GM18907 (cell line): ENCODE measurements around the gene TRAPPC2L.
"Not testable (repeated sequence)": the region's sequence is repeated elsewhere in the genome, so short reads cannot be mapped to it uniquely, and the experiment has no call there.

Experiments used
- ATAC-seq: cut with Tn5 transposase; IDR thresholded peaks from one replicate; pipeline ENCODE4 v1.9.1; 2021; ENCODE audit warnings: mild to moderate bottlenecking, moderate library complexity; ENCODE audit not compliant: unreplicated experiment

TRAPPC2L gene

DNA sequence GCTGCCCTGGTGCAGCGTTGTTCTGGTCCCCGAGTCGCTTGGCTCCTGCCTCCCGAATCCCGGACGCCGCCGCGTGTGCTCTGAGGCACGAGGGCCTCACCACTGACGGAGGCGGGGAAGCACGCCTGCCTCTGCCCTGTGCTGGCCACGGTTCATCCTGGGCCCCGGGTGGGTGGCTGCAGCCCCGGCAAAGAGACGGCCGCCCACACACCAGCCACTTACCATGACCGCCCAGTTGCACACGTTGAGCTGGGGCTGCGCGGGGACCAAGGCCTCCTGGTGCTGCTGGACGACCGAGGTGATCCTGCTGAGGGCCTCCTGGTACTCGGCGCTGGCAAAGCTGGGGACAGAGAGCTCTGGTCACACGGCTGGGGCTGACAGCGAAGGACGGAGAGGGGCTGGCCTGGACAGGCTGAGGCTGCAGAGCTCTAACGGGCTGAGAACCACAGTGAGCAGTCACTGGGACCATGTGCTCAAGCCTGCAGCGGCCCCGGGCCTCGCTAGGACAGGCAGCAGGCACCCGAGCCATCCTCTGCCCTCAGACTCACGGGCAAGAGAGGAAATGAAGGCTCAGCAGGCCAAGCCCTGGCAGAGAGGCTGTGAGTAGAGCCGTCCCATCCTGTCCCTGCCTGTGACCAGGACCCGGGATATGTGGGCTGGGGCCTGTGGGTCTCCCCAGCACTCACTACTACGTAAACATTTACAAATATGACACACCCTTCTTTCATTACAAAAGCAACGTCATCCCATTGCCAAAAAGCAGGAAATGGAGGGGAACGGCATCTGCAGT lies 38.9 kb upstream of the TRAPPC2L start:
- no peak for ATAC-seq

- no peak for ATAC-seq
Measured at GRCh38 chr16:88818575-88818874, 38.4 kb upstream of the TRAPPC2L start.

DNA sequence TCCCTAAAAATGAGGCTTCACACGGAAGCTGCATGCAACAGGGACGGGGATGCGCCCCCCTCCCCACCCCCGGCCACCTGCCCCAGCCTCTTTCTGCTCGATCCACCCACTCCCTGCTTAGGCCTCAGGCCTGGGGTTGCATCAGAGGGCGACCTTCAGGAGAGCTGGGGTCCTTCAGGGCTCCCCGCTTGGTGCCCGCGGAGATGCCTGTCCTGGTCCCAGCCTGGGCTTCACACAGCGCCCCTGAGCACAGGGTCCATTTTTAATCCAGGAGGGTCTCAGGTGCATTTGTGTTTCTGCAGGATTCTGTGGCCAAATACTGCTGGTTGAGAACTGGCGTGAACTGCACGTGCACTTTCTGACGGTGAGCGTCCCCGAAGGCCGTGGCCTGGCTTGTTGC lies 37.8 kb upstream of the TRAPPC2L start:
- no peak for ATAC-seq

- no peak for ATAC-seq
Measured at GRCh38 chr16:88820385-88821025, 36.4 kb upstream of the TRAPPC2L start.

DNA sequence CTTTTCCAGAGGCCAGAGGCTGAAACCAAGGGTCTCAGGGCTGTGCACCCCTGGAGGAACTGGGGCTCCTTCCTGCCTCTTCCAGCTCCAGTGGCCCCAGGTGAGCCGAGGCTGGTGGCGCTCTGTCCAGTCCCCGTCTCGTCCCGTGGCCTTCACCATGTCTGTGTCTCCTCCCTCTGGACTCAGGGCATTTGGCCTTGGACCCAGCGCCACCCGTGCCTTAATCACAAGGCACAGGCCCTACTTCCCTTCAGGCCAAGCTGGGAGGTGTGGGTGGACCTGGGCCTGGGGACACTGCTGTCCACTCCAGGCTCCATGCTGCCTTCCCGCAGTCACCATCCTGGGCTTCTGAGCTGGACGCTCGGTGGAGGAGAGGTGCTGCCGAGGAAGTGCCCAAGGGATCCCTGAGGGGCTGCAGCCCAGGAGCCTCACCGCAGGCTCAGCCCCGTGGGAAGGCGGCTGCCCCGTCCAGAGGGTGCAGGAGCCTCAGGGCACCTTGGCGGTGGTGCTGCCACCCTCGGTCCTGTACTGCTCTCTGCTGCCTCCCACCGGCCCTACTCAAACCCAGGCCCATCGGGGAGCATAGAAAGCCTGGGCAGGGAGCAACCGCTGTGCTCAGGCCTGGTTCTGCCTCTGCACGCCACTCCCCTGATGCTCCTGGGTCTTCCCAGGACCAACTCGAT lies 35.6 kb upstream of the TRAPPC2L start:
- no peak for ATAC-seq

GRCh38 chr16:88822281-88823040 lies 34.5 kb upstream of the TRAPPC2L start:
- no peak for ATAC-seq

DNA sequence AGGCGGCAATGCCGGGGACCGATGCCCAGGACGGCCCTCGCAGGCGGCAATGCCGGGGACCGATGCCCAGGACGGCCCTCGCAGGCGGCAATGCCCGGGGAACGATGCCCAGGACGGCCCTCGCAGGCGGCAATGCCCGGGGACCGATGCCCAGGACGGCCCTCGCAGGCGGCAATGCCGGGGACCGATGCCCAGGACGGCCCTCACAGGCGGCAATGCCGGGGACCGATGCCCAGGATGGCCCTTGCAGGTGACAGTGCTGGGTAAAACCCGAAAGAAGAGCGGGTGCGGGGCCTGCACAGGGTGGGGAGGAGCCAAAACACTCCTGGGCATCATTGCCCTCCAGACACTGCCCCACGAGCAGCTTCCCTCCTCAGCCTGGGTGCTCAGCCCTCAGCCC lies 33.3 kb upstream of the TRAPPC2L start:
- not testable (repeated sequence) for ATAC-seq

DNA sequence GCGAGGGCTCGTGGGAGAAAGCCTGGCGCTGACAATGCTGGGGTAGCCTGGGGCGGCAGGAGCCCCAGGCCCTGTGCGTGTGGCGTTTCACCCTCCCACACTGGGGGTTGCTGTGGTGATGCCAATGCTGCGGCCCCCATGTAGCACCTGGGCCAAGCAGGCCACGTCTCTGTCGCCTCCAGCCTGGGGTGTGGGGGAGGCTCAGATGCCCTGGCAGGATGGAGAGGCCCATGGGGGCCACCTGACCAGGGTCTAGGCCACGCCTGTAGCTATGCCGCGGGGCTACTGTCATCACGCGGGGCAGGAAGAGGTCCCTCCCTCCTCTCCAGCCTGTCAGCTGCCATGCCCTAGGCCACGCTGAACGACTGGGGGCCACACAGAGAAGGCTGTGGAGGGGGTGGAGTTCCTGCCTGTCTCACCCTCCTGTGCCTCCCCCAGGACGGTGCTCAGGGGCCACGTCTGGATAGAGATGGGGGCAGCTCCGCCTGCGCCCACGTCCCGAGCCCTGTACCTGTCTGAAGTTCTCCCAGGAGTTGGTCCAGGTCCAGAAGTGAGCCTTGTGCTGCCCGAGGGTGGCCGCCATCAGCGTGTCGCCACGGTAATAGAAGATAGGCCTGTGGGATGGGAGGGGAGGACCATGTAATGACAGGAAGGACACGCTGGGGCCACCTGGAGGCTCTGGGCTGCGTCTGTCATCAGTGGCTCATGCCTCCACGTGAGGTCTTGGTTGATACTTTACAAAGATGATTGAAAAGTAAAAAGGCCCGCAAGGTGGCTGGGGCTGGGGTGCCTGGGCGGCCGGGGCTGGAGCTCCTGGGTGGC lies 32.5 kb upstream of the TRAPPC2L start:
- ATAC-seq = no peak

GRCh38 chr16:88825146-88825545 lies 31.8 kb upstream of the TRAPPC2L start:
- no peak for ATAC-seq

DNA sequence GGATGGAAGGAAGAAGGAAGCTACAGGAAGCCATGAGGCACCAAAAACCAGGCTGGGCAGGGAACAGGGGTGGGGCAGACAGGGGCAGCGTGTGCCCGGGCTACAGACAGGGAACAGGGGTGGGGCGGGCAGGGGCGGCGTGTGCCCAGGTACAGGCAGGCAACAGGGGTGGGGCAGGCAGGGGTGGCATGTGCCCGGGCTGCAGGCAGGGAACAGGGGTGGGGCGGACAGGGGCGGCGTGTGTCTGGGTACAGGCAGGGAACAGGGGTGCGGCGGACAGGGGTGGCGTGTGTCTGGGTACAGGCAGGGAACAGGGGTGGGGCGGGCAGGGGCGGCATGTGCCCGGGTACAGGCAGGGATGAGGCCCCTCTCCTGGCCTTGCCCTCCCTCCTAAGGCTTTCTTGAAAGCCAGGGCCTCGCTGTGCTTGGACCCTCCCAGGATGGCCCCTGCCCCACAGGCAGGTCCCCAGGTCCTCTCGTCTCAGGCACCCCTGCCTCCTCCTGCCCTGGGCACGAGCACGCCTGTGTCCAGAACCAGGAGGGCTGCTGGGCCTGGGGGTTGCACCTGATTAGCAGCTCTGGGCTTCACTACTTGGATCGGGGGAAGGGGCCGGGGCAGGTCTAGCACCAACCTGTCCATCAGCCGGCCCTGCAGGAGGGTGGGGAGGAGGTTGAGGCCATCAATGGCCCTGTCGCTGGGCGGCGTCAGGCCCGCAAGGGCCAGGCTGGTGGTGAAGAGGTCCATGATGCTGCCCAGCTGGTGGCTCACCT lies 30.7 kb upstream of the TRAPPC2L start:
- no peak for ATAC-seq

DNA sequence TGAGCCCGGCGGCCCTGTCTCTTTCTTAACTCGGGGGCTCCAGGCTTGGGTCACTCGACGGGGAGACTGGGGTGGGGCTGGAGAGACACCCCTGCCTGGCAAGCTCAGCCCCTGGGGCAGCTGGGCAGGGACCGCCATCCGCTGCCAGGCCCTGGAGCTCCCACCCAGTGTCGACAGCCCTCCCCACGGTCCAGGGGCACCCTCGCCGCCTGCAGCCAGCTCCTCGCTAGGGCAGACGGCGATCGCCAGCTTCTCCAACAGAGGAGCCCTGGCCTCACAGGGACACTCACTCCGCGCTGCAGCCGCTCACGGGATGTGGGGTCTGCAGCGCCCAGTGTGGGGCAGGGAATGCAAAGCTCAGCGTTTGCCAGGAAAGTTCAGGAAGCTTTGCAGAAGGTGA lies 29.2 kb upstream of the TRAPPC2L start:
- ATAC-seq = no peak

DNA sequence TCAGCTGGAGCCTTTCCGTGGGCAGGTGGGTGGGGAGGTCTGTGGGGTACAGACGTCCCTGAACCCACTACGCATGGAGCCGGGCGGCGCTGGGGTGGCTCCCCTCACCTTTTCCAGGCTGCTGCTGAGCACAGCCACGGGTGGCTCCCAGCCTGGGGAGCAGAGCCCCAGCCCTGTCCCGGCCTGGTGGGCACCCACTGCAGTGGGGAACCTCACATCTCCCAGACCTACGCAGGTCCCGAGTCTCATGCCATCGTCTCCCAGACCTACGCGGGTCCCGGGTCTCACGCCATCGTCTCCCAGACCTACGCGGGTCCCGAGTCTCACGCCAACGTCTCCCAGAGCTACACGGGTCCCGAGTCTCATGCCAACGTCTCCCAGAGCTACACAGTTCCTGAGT lies 28.2 kb upstream of the TRAPPC2L start:
- no peak for ATAC-seq

DNA sequence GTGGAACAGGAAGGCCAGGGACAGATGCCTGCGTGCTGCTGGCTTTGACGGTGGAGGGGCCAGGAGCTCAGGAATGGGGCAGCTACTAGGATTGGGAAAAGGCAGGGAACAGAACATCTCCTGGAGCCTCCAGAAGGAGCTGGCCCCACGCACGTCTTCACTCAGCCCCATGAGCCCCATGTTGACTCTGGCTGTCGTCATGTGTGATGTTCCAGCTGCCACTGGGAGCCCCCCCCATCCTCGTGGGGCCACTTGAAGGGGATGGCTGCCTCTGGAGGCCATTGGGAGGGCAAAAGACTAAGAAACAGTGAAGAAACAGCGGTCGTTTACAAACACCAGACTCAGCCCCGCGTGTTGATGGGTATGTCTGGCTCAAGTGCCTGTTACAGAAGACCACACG lies 26.7 kb upstream of the TRAPPC2L start:
- ATAC-seq = no peak

GRCh38 chr16:88830783-88831182 lies 26.1 kb upstream of the TRAPPC2L start:
- no peak for ATAC-seq

DNA sequence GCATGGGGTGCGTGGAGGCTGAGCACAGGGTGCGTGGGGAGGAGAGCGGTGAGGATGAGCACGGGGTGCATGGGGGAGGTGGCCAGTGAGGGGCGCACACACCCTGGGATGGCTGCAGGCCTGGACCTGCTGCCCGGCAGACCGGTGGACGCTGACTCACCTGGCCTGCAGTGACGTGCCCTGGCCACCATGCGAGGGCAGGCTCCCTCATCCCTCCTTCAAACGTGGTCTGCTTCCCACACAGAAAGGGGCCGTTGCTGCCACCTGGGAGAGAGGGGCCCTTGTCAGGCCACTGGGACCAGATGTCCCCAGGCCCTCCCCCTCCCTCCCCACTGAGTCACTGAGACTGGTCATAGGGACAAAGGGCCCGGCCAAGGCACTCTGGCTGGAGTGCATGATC lies 25.1 kb upstream of the TRAPPC2L start:
- no peak for ATAC-seq

DNA sequence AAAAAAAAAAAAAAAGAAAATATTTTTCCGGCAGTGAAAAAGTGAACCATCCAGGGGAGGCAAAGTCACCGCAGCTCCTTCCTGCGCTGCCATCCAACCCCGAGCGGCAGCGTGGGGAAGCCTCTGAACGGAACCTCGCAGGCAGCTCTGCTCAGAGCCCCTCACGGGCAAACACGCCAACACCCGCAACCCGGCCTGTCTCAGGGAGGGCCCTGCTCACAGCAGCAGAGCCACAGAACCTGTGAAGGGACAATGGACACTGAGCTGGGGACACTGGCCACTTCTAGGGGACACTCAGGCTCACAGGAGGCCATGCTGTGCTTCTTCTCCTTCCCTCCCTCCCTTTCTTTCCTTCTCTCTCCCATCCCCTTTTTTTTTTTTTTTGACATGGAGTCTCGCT lies 23.8 kb upstream of the TRAPPC2L start:
- no peak for ATAC-seq

DNA sequence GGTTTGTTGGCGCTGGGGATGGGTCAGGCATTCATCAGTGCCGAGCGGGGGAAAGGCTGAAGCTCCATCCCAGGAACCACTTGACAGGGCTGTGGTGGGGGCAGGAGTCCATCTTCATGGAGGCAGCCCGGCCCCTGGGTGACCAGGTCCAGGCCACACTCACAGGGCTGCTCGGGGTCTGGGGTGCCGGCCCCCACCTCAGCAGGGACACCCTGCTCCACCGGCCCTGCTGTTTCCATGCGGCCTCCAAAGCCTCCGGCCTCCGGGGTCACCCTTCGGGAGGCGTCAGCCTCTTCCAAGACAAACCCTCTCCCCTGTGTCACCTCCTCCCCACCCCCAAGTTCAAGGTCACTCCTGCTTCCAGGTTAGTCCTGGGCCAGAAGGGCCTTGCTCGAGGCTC lies 22.3 kb upstream of the TRAPPC2L start:
- no peak for ATAC-seq

- no peak for ATAC-seq
Measured at GRCh38 chr16:88835383-88835782, 21.5 kb upstream of the TRAPPC2L start.

- ATAC-seq = no peak
Measured at GRCh38 chr16:88835818-88836217, 21.1 kb upstream of the TRAPPC2L start.

- no peak for ATAC-seq
Measured at GRCh38 chr16:88836791-88837190, 20.1 kb upstream of the TRAPPC2L start.
